Measurements from ENCODE around the gene FIG4.
"Not testable (repeated sequence)": the region's sequence is repeated elsewhere in the genome, so short reads cannot be mapped to it uniquely, and the experiment has no call there.

Gene FIG4

GRCh38 chr6:109701774-109702173 is 10.7 kb downstream of the FIG4 start:
- no peak for TF ChIP-seq CTCF (conservative IDR thresholded peaks at IDR 0.05; ENCODE audit: low read depth, low read length)
- DNase-seq (ENCODE audit: low read depth), result no peak
- H3K4me3 ChIP-seq (ENCODE audit: low read depth, low read length), result no peak overlapping the region

GRCh38 chr6:109702791-109703190 is 11.7 kb downstream of the FIG4 start:
- no peak overlapping the region for H3K4me3 ChIP-seq (ENCODE audit: low read depth, low read length)
- no peak for TF ChIP-seq CTCF (conservative IDR thresholded peaks at IDR 0.05; ENCODE audit: low read depth, low read length)
- DNase-seq (ENCODE audit: low read depth), result no peak

GRCh38 chr6:109705258-109705657 is 14.2 kb downstream of the FIG4 start:
- TF ChIP-seq CTCF (conservative IDR thresholded peaks at IDR 0.05; ENCODE audit: low read depth, low read length), result peak; percentile 100

GRCh38 chr6:109706513-109706912 is 15.4 kb downstream of the FIG4 start:
- DNase-seq (ENCODE audit: low read depth), result no peak
- H3K4me3 ChIP-seq (ENCODE audit: low read depth, low read length), result no peak overlapping the region
- TF ChIP-seq CTCF (conservative IDR thresholded peaks at IDR 0.05; ENCODE audit: low read depth, low read length), result no peak

More at GRCh38 chr6:109705258-109705657, 14.2 kb downstream of the FIG4 start:
- no peak overlapping the region for H3K4me3 ChIP-seq (ENCODE audit: low read depth, low read length)
- peak; percentile 95 for DNase-seq (ENCODE audit: low read depth)

- H3K4me3 ChIP-seq (ENCODE audit: low read depth, low read length); DNase-seq (ENCODE audit: low read depth): not testable (repeated sequence)
These were observed 17.0 kb downstream of the FIG4 start for GRCh38 chr6:109708099-109708498.

- no peak for DNase-seq (ENCODE audit: low read depth)
- no peak overlapping the region for H3K4me3 ChIP-seq (ENCODE audit: low read depth, low read length)
- no peak for TF ChIP-seq CTCF (conservative IDR thresholded peaks at IDR 0.05; ENCODE audit: low read depth, low read length)
These were observed 22.0 kb downstream of the FIG4 start for GRCh38 chr6:109713097-109713496.

GRCh38 chr6:109714166-109714565 is 23.1 kb downstream of the FIG4 start:
- TF ChIP-seq CTCF (conservative IDR thresholded peaks at IDR 0.05; ENCODE audit: low read depth, low read length), result no peak
- no peak for DNase-seq (ENCODE audit: low read depth)
- H3K4me3 ChIP-seq (ENCODE audit: low read depth, low read length), result no peak overlapping the region

GRCh38 chr6:109714611-109715010 is 23.5 kb downstream of the FIG4 start:
- no peak overlapping the region for H3K4me3 ChIP-seq (ENCODE audit: low read depth, low read length)
- no peak for TF ChIP-seq CTCF (conservative IDR thresholded peaks at IDR 0.05; ENCODE audit: low read depth, low read length)
- DNase-seq (ENCODE audit: low read depth), result no peak

Measured in choroid plexus epithelial cell (primary cell).